Activated naive CD8-positive, alpha-beta T cell treated with anti-CD3 and anti-CD28 coated beads, Interleukin-2, amount 10 ng/mL, durations not matched to agents 7 days and 5 days (primary cell): Measurements from ENCODE around the gene CTNNAL1. TPM values are rescaled to one million over a fixed set of nuclear protein-coding genes. Genes with fewer than 3 reads are reported as not detected.
"Not testable (repeated sequence)": the region's sequence is repeated elsewhere in the genome, so short reads cannot be mapped to it uniquely, and the experiment has no call there.

ENCODE experiments used
- ATAC-seq: fragments of 150-1000 bp; cut with Tn5 transposase; one replicate; pipeline ENCODE4 v1.10.0; 2021; ENCODE audit warnings: low read depth, moderate library complexity
- POLR2A ChIA-PET: fragments of 350-600 bp; sonication (Branson Sonifier 250); formaldehyde crosslinking; loops from one replicate; lab custom pipeline; 2021; ENCODE audit warnings: antibody characterized with exemption; lab: Charles Lee
- DNase-seq: peaks from one replicate; pipeline ENCODE4 v3.0.0; 2021
- H3K27ac Mint-ChIP-seq: one replicate; pipeline ENCODE4 v1.8.0; 2022; ENCODE audit warnings: mild to moderate bottlenecking, mixed read lengths
- H3K27me3 Mint-ChIP-seq: one replicate; pipeline ENCODE4 v1.8.0; 2022; ENCODE audit warnings: mild to moderate bottlenecking, moderate library complexity, mixed read lengths
- H3K36me3 Mint-ChIP-seq: one replicate; pipeline ENCODE4 v1.8.0; 2021; ENCODE audit warnings: mild to moderate bottlenecking, mixed read lengths
- H3K4me1 Mint-ChIP-seq: one replicate; pipeline ENCODE4 v1.8.0; 2021; ENCODE audit warnings: mixed read lengths
- H3K4me3 Mint-ChIP-seq: one replicate; pipeline ENCODE4 v1.8.0; 2022; ENCODE audit warnings: mild to moderate bottlenecking, moderate library complexity, mixed read lengths
- H3K9me3 Mint-ChIP-seq: one replicate; pipeline ENCODE4 v1.8.0; 2021; ENCODE audit warnings: mixed read lengths
- total RNA-seq, 2 experiments: library from RNA; stranded (reverse); gene quantifications; one replicate each; pipeline ENCODE4 v1.2.3, GENCODE V29; 2021

CTNNAL1 gene, protein sequence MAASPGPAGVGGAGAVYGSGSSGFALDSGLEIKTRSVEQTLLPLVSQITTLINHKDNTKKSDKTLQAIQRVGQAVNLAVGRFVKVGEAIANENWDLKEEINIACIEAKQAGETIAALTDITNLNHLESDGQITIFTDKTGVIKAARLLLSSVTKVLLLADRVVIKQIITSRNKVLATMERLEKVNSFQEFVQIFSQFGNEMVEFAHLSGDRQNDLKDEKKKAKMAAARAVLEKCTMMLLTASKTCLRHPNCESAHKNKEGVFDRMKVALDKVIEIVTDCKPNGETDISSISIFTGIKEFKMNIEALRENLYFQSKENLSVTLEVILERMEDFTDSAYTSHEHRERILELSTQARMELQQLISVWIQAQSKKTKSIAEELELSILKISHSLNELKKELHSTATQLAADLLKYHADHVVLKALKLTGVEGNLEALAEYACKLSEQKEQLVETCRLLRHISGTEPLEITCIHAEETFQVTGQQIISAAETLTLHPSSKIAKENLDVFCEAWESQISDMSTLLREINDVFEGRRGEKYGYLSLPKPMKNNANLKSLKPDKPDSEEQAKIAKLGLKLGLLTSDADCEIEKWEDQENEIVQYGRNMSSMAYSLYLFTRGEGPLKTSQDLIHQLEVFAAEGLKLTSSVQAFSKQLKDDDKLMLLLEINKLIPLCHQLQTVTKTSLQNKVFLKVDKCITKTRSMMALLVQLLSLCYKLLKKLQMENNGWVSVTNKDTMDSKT
- 10 to 100 TPM; 14.0 to 15.2 TPM for total RNA-seq

DNA sequence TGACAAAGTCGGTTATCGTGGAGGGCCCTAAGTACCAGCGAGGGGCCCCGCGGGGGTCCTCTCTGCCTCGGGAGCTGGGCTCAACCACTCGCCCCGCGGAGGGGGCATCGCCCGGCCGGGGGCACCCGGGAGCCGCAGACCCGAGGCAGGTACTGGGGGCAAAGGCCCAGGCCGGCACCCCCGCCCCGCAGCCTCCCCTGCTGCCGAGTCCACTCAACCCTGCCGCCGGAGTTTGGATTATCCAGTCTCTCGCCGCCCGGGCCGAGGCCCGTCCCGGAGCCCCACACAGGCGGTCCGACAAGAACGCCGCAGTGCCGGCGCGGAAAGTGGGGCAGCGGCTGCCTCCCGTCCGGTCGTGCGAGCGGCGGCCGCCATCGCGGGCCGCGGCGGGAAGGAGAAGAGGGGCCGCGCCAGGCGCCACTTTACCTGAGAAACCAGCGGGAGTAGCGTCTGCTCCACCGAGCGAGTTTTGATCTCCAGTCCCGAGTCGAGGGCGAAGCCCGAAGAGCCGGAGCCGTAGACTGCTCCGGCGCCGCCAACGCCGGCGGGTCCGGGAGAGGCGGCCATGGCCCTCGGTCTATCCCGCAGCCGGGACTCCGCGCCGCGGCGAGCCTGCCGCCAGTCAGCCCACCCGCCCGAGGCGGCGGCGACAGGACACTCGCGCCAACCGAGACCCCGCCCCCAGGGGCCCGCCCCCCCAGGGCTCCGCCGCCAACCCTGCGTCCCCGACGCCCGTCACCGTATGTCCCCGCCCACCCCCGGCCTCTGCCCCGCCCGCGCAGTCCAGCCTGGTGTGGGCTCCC, at the start of gene CTNNAL1:
Gene CTNNAL1, minus strand, starts transcription at position 624 of the 803 bp plus-strand sequence. Its CDS starts 57 bp downstream, at position 567.
- peak within 1 kb of the TSS; percentile 88 for H3K27ac Mint-ChIP-seq
- H3K4me1 Mint-ChIP-seq = peaks cover 24% of the 10 kb centered on the region
- H3K36me3 Mint-ChIP-seq = peaks cover 4% of the 10 kb centered on the region
- H3K27me3 Mint-ChIP-seq = no peaks in the 10 kb centered on the region
- peak; percentile 92 for DNase-seq
- POLR2A ChIA-PET = interaction anchor here (1.0 kb wide), 1 partner anchor 79 kb away, joined by 3 read pairs; the partner anchor contains the start of genes ABITRAM and ELP1
- H3K4me3 Mint-ChIP-seq = peak within 1 kb of the TSS; percentile 93
- ATAC-seq = peak; percentile 90
- no peaks in the 10 kb centered on the region for H3K9me3 Mint-ChIP-seq

DNA sequence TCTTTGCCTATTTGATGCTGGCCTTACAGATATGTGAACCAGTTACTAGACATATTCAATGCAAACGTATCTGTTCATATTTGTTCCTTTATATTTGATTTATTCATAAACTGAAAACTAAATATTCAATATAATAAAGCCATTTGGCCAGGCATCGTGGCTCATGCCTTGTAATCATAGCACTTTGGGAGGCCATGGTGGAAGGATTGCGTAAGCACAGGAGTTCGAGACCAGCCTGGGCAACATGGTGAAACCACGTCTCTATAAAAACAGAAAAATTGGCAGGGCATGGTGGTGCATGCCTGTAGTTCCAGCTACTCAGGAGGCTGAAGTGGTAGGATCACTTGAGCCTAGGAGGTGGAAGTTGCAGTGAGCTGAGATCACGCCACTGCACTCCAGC, 49.2 kb upstream of the CTNNAL1 start:
- POLR2A ChIA-PET = no interaction called here
- Mint-ChIP-seq H3K27ac (no peak overlapping the region), H3K36me3 (peaks cover 13% of the 10 kb centered on the region), H3K27me3 (no peaks in the 10 kb centered on the region), H3K4me1 (peaks cover 2% of the 10 kb centered on the region), H3K9me3 (no peaks in the 10 kb centered on the region), H3K4me3 (no peak overlapping the region)
- no peak for DNase-seq
- ATAC-seq = no peak

DNA sequence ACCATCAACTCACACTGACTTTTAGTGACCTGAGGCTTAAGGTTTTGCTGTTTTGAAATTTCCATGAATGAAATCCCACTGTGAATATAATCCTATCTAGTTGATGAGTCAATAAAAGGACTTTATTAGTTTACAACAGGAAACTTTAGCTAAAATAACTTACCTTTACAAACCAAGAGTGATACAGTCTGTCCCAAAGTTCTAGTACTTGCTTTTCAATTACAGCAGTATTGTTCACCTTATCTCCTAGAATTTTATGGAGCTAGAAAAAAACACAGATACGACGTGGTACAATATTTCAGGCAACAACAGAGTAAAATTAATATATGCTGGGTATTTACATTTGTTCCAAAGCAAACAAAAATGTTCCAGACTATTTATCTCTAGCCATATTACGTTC, 46.9 kb upstream of the CTNNAL1 start:
- no peak overlapping the region for H3K27ac Mint-ChIP-seq
- ATAC-seq (no peak), DNase-seq (no peak)
- peaks cover 2% of the 10 kb centered on the region for H3K4me1 Mint-ChIP-seq
- H3K27me3 Mint-ChIP-seq = no peaks in the 10 kb centered on the region
- POLR2A ChIA-PET = no interaction called here
- H3K36me3 Mint-ChIP-seq = peaks cover 23% of the 10 kb centered on the region
- H3K9me3 Mint-ChIP-seq = no peaks in the 10 kb centered on the region
- H3K4me3 Mint-ChIP-seq = no peak overlapping the region

DNA sequence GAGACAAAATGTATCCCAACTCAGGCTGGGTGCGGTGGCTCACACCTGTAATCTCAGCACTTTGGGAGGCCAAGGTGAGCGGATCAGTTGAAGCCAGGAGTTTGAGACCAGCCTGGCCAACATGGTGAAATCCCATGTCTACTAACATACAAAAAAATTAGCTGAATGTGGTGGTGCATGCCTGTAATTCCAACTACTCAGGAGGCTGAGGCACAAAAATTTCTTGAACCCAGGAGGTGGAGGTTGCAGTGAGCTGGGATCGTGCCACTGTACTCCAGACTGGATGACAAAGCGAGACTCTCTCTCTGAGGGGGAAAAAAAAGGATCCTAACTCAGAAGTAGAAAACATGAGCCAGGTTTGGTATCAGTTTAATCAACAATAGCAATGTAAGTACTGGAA, 39.8 kb upstream of the CTNNAL1 start:
- H3K27ac Mint-ChIP-seq, H3K4me1 Mint-ChIP-seq, H3K27me3 Mint-ChIP-seq, DNase-seq, H3K4me3 Mint-ChIP-seq, ATAC-seq, H3K9me3 Mint-ChIP-seq: not testable (repeated sequence)
- H3K36me3 Mint-ChIP-seq = peaks cover 53% of the 10 kb centered on the region
- POLR2A ChIA-PET = interaction anchor here (0.6 kb wide), 1 partner anchor 122 kb away, joined by 3 read pairs; no protein-coding TSS in a partner anchor

DNA sequence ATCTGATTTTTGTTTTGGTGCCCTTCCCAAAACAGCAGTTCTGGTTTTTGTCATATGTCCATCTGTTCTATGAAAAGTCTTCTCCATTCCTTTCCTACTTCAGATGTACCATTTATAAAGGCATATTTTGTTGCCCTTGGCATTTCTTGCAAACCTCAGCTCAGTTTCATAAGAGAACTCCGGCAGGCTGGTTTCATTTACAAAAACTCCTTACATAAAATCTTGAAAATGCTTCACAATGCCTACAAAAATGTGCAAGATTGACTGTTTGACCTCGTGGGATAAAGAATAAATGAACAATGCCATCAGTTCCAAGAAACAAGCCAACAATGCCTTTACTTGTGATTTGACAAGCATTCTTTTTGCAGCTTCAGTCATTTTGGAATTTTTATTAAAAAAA, 39.1 kb upstream of the CTNNAL1 start:
- Mint-ChIP-seq H3K27ac (no peak overlapping the region), H3K4me1 (no peaks in the 10 kb centered on the region), H3K4me3 (no peak overlapping the region), H3K36me3 (peaks cover 56% of the 10 kb centered on the region), H3K27me3 (no peaks in the 10 kb centered on the region), H3K9me3 (no peaks in the 10 kb centered on the region)
- ATAC-seq (no peak), DNase-seq (no peak)
- POLR2A ChIA-PET = no interaction called here

DNA sequence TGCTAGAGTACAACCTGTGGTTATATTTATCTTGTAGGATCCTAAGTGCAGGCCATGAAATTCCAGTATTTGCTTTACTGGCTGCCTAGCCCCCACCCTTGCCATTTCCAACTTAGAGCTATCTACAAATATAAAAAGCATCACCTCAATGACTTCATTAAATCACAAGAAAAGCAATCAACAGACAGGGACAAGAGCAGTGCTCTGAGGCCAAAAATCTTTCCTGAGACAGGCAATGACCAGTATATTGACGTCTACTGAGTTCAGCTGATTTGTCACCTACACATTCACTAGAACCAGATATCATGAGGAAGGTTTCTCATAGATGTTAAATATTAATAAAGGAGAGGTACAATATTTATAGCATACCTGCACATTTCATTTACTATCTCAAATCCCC, 38.4 kb upstream of the CTNNAL1 start:
- POLR2A ChIA-PET = no interaction called here
- no peak for ATAC-seq
- no peak overlapping the region for H3K27ac Mint-ChIP-seq

DNA sequence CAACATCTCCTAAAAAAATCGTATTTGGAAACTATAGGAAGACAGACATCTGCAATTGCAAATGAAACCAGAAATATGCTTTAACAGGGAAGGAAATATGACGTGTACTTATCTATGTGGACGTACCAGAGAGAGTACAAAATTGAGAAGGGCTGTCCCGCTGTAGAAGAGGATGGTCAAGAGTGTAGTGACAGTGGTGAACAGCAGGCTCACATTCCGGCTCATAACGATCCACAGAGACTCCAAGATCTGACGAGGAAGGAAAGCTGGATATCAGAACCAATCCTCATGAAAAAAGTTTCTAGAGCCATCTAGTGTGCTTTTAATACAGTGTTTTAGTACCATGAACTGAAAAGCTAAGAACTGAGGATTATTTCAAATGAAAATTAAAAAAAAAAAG, 37.1 kb upstream of the CTNNAL1 start:
- Mint-ChIP-seq H3K4me1 (no peaks in the 10 kb centered on the region), H3K27ac (no peak overlapping the region), H3K36me3 (peaks cover 46% of the 10 kb centered on the region), H3K4me3 (no peak overlapping the region), H3K9me3 (no peaks in the 10 kb centered on the region), H3K27me3 (no peaks in the 10 kb centered on the region)
- POLR2A ChIA-PET = no interaction called here
- no peak for ATAC-seq
- DNase-seq = no peak

More for the DNA sequence above, 38.4 kb upstream of the CTNNAL1 start:
- H3K27me3 Mint-ChIP-seq = no peaks in the 10 kb centered on the region
- H3K9me3 Mint-ChIP-seq = no peaks in the 10 kb centered on the region
- H3K4me3 Mint-ChIP-seq = no peak overlapping the region
- H3K4me1 Mint-ChIP-seq = no peaks in the 10 kb centered on the region
- H3K36me3 Mint-ChIP-seq = peaks cover 53% of the 10 kb centered on the region
- no peak for DNase-seq

DNA sequence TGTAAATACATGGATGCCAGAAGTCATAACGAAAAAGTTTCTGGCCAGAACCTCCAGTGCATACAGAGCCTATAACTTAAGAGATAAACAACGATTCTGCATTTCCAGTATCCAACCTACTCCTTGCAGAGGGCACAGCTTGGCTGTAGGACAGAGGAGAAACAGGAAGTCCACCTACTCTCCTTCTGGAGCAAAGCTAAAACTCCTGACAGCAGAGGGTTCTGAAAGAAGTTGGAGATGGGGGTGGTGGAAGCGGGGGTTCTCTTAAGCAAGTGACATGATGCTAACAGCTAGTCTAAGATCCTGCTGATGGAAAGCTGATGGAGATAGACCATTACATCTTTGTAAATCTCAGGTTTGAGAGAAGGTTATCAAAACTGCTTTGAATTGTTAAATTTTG, 35.5 kb upstream of the CTNNAL1 start:
- ATAC-seq (no peak), DNase-seq (no peak)
- no peaks in the 10 kb centered on the region for H3K27me3 Mint-ChIP-seq
- H3K36me3 Mint-ChIP-seq = peaks cover 52% of the 10 kb centered on the region
- no peak overlapping the region for H3K4me3 Mint-ChIP-seq
- no peaks in the 10 kb centered on the region for H3K4me1 Mint-ChIP-seq
- no peak overlapping the region for H3K27ac Mint-ChIP-seq
- H3K9me3 Mint-ChIP-seq = no peaks in the 10 kb centered on the region
- POLR2A ChIA-PET = no interaction called here

DNA sequence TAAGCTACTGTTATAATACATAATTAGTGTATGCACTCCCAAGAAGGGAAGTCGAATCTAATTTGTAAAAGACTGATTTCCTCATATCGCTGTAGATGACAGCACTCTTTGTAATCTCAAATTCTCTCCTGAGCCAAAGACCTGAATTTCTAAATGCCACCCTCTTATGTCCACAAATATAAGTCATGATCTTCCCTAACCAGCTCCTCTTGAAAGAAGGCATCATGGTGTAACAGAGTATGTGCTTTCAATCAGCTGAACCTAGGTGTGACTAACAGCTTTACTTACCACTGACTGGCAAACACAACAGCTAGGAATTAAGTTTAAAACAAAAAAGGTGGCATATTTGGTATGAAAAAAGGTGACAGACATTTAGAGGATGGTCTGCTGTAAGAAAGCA, 34.0 kb upstream of the CTNNAL1 start:
- no peaks in the 10 kb centered on the region for H3K27me3 Mint-ChIP-seq
- ATAC-seq (no peak), DNase-seq (no peak)
- H3K27ac Mint-ChIP-seq = no peak overlapping the region
- POLR2A ChIA-PET = no interaction called here
- H3K4me3 Mint-ChIP-seq = no peak overlapping the region
- H3K4me1 Mint-ChIP-seq = no peaks in the 10 kb centered on the region
- H3K9me3 Mint-ChIP-seq = peaks cover 2% of the 10 kb centered on the region
- H3K36me3 Mint-ChIP-seq = peaks cover 52% of the 10 kb centered on the region

DNA sequence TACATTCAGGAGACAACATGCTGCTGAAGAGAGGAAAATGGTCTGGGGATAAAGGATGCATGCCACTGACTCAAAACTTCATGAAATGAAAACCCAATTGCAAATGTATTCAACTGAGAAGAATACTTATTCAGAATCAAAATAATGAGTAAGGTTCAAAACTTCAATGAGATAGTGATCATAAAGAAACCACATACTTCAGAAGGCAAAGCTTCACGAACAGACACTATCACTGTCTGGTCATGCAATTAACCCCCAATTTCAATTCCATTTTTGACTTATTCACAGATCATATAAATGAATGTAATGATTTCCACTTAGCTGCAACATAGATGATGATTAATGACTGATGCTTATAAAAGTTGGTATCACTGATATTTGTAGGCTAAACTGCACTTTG, 33.0 kb upstream of the CTNNAL1 start:
- Mint-ChIP-seq H3K4me3 (no peak overlapping the region), H3K27me3 (no peaks in the 10 kb centered on the region), H3K27ac (no peak overlapping the region), H3K36me3 (peaks cover 47% of the 10 kb centered on the region), H3K9me3 (peaks cover 2% of the 10 kb centered on the region), H3K4me1 (no peaks in the 10 kb centered on the region)
- POLR2A ChIA-PET = no interaction called here
- ATAC-seq (no peak), DNase-seq (no peak)

DNA sequence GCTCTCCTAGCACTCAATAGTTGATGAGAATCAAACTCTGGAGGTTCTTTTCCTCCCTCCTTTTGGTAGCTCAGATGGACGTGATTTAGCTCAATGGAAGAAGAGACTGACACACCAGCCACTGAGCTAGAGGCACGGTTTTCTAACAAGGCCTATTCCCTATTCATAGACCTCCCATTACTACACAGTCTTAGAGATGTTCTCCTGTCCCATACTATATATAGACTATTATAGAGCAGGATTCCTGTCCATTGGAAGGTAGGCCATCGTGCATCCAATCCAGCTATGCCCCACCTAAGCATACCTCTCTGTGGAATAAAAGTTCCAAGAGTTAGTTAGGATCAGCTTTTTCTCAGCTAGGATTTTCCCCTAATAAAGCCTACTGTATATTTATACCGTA, 30.3 kb upstream of the CTNNAL1 start:
- no peaks in the 10 kb centered on the region for H3K4me1 Mint-ChIP-seq
- POLR2A ChIA-PET = no interaction called here
- H3K4me3 Mint-ChIP-seq = no peak overlapping the region
- peaks cover 39% of the 10 kb centered on the region for H3K36me3 Mint-ChIP-seq
- DNase-seq = no peak
- H3K27me3 Mint-ChIP-seq = no peaks in the 10 kb centered on the region
- H3K27ac Mint-ChIP-seq = no peak overlapping the region
- ATAC-seq = no peak
- H3K9me3 Mint-ChIP-seq = peaks cover 2% of the 10 kb centered on the region

DNA sequence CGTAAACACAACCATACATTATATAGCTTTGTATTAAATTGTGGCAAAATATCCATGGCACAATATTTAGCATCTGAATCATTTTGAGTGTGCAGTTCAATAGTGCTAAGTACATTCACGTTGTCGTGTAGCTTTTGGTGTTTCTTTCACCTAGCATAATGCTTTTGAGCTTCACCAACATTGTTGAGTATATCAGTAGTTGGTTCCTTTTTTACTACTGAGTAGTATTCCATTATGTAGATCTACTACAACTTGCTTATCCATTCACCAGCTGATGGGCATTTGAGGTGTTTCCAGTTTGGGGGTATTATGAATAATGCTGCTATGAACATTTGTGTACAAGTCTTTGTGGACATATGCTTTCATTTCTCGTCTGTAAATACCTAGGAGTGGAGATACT, 27.3 kb upstream of the CTNNAL1 start:
- Mint-ChIP-seq H3K4me1 (no peaks in the 10 kb centered on the region), H3K4me3 (no peak overlapping the region), H3K27ac (no peak overlapping the region), H3K27me3 (no peaks in the 10 kb centered on the region), H3K9me3 (peaks cover 2% of the 10 kb centered on the region), H3K36me3 (peaks cover 39% of the 10 kb centered on the region)
- DNase-seq (no peak), ATAC-seq (no peak)
- POLR2A ChIA-PET = no interaction called here

DNA sequence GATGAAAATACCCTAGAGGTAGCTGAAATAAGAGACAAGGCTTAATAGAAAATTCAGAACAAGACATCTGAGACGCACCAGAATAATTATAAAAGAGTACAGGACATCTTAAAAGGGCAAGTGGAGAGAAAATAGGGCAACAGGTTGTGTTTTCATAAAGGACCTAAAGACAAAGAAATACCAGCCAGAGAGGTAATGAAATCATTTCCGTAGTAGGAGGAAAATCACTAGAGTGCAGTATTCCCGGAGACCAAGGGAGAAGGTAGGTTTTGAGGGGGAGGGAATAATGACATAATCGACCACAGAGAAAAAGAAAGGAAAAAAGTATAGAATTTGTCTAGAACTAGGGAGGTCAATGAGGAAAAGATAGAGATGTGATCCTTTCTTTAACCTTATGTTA, 26.2 kb upstream of the CTNNAL1 start:
- no peak overlapping the region for H3K4me3 Mint-ChIP-seq

More for the DNA sequence above, 26.2 kb upstream of the CTNNAL1 start:
- no peaks in the 10 kb centered on the region for H3K4me1 Mint-ChIP-seq
- POLR2A ChIA-PET = no interaction called here
- H3K36me3 Mint-ChIP-seq = peaks cover 30% of the 10 kb centered on the region
- H3K27ac Mint-ChIP-seq = no peak overlapping the region
- DNase-seq = no peak
- no peak for ATAC-seq
- peaks cover 2% of the 10 kb centered on the region for H3K9me3 Mint-ChIP-seq
- no peaks in the 10 kb centered on the region for H3K27me3 Mint-ChIP-seq
